NCI-H1092 (cell line): ENCODE measurements around the gene CNTLN.
"Not testable (repeated sequence)": the region's sequence is repeated elsewhere in the genome, so short reads cannot be mapped to it uniquely, and the experiment has no call there.

Experiments
- DNase-seq: peaks from one replicate; lab custom pipeline; 2025; lab: John Stamatoyannopoulos, UW

Gene CNTLN

DNA sequence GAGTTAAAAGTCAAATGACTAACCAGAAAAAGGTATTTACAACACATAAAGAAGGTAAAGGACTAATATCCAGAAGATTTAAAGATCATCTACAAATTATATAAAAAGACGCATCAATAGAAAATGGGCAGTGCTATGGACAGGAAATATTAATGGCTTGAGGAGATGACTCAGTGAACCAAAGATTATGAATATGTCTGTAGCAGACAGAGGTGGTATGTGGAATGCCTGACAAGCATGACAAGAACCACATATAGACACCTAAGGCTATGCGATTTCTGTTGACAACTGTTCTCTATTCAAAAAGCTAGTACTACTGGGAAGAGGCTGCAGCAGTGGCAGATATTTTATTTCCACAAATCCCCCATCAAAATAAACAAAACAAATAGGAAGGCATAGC is 267.0 kb downstream of the CNTLN start:
- DNase-seq: no peak

DNA sequence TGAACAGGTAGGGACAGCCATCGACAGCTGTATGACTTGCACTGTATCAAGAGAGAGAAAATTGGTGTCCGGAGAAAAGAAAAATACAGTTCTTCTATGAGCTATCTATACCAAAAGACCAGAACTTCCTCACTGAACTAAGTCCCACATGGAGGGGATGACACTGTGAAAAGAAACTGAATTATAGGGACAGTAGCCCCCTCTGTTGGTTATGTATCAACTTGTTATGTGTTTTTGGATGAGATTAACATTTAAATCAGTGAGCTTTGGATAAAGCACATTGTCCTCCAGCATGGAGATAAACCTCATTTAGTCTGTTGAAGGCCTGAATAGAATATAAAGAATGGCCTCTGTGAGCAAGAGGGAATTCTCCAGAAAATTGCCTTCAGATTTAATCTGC is 267.5 kb downstream of the CNTLN start:
- no peak for DNase-seq

DNA sequence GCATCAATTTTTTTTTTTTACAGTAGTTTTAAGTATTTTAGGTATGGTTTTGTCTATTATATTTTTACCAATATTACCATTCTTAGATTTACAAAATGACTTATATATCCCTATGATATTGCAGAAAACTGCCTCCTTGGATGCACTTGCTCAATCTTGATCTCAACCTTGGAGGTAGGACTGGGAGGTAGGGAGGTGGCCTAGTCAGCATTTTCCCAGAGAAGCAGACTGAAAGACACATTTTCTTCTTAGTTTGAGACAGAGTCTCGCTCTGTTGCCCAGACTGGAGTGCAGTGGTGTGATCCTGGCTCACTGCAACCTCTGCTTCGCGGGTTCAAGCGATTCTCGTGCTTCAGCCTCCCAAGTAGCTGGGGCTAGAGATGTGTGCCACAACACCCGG is 268.7 kb downstream of the CNTLN start:
- no peak for DNase-seq

DNA sequence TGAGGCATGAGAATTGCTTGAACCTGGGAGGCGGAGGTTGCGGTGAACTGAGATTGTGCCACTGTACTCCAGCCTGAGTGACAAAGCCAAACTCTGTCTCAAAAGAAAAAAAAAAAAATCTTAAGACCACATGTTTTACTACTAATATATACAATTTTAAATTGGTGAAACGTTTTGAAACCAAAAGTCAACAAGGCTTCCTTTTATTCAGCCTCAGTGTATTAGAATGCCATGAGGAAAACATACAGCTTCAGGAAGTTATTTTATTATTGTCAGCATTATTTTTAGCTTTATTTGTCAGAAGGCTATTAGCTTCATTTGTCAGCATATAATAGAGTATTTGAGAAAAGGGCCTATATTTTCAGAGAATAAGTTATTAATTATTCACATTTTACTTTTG is 280.1 kb downstream of the CNTLN start:
- no peak for DNase-seq

DNA sequence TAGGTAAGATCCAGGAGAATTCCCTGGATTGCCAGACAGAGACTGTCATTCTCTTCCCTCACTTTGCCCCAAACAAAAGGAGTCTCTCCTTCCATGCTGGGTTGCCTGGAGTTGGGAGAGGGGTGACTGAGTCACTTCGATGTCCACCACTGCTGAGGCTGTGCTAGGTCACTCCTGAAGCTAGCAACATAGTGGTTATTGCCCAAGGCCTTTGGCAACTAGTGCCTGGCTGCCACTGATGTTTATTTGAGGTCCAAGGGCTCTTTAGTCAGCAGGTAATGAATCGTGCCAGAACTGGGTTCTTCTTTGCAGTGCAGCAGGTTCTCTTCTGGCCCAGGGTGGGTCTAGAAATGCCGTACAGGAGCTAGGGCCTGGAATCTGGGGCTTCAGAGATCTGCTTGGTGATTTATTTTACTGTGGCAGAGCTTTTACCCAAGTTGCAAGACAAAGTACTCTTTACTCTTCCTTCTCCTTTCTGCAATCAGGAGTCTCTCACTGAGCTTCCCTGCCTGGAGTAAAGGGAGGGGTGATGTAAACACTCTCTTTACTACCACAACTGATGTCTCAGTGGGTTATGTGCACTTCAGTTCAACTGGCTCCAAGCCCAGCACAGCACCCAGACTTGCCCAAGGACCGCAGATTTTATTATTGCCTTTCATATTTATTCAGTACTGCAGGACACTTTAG is 288.3 kb downstream of the CNTLN start:
- peak; percentile 22 for DNase-seq

DNA sequence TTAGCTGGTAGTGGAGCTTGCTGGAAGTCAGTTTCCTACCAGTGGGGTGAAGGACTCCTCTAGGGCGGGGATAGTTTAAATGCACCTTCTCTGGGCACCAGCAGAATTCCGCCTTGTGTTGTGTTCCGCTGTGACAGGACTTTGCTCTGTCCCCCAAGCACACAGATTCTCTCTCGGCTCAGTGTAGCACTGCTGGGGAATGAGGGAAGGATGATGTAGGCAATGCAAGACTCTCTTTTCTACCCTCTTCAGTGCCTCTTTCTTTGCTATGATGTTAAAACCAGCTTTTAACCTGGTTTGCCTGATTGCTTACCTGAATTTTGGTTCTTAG is 288.8 kb downstream of the CNTLN start:
- DNase-seq: no peak

DNA sequence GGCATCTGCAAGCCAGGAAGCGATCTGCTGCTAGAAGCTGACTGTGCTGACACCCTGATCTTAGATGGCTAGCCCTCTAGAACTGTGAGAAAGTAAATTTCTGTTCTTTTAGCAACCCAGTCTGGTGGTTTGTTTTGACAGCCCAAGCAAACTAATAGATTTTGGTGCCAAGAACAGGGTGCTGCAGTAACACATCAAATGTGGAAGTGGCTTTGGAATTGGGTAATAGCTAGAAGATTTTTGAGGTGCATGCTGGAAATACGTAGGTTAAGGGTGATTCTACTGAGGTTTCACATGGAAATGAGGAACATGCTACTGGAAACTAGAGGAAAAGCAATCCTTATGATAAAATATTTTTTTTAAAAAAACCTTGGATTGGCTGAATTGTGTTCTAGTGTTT is 290.5 kb downstream of the CNTLN start:
- no peak for DNase-seq

DNA sequence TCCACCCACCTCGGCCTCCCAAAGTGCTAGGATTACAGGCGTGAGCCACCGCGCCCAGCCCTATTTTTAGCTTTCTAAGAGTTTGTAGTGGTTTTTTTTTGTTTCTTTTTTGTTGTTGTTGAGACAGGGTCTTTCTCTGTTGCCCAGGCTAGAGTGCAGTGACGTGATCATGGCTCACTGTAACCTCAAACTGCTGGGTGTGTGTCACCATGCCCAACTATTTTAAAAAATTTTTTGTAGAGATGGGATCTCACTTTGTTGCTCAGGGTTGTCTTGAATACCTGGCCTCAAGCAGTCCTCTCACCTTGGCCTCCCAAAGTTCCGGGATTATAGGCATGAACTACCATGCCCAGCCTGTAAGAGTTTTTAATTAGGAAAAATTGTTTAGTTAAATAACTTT is 298.7 kb downstream of the CNTLN start:
- DNase-seq: no peak

DNA sequence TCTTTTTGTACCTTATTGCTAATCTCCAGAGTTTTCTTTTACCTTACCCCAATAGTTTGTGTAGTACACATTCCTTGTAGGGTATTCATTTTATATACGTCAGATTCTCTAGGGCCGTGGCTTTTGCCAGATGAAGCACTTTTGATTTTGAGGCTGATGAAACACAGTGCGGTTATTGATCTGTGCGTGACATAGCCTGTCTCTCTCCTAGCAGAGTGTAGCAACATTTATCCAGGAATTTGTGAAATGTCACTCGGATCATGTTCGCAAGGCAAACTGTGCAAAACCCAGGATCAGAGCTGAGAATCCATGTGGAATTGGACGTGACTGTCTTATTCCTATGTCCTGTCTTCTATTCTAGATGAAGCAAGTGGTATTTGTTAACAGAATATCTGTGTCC is 302.0 kb downstream of the CNTLN start:
- DNase-seq: no peak

DNA sequence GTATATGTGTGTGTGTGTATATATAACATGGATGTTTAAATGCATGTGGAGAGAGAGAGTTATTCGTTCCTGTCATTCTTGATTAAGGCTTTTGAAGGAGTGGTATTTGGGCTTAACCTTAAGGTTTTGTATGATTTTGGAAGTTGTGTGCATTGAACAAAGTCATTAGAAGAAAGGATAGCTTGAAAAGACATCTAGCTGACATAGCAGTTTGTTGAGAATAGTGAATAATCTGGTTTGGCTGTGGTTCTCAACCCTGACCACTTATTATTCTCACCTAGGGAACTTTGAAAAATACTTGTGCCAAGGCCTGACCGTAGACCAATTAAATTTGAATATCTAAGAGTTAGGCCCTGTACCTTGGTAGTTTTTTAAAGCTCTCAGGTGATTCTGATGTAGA is 303.0 kb downstream of the CNTLN start:
- DNase-seq: no peak

DNA sequence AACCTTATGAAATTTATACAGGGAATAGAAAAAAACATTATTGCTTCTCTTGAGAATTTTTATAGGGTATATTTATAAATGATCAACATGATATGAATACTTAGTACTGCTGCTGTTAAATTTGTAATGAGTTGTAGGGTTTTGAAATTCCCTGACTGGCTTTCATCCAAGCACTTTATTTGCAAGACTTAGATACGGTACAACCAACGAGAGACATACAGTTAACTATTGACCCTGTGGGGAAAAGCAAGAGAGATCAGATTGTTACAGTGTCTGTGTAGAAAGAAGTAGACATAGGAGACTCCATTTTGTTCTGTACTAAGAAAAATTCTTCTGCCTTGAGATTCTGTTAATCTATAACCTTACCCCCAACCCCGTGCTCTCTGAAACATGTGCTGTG is 310.3 kb downstream of the CNTLN start:
- not testable (repeated sequence) for DNase-seq

DNA sequence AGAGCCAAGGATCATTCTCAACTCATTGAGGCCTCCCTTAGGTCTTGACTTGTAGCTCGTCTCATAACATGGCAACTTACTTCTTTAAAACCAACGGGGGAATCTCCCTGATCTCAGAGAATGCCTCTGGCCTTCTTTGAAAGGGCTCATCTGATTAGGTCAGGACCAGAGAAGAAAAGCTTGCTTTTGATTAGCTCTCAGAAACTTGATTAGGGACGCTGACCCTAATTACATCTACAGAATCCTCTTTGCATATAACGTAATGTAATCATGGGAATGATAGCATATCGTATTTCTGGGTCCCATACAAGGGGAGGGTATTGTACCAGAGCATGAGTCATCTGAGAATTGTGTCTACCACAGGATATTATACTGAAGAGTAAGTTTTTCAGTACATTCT is 318.9 kb downstream of the CNTLN start:
- no peak for DNase-seq

DNA sequence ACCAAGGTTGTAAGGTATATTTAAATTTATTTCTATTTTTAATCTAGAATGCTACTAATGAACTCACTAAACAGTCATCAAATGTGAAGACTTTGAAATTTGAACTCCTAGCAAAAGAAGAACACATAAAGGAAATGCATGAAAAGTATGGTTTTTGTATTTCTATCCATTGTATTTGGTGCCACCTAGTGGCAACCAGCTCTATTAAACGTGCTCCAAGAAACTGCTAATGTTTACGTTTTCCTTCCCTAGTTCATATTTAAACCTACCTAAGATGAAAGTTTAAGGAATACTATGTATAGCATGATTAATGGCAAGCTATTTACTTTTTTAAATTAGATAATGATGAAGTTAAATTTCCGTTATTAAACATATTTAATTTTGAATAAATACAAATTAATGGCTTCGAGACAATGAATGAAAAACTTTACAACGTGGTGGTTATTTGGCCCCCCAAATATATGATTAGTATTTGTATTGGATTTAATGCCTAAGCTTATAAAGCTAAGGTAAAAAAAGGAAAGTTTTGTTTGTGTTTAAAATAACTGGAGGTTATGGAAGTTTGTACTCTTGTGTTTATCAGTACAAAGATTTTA is 328.1 kb downstream of the CNTLN start:
- peak; percentile 49 for DNase-seq

DNA sequence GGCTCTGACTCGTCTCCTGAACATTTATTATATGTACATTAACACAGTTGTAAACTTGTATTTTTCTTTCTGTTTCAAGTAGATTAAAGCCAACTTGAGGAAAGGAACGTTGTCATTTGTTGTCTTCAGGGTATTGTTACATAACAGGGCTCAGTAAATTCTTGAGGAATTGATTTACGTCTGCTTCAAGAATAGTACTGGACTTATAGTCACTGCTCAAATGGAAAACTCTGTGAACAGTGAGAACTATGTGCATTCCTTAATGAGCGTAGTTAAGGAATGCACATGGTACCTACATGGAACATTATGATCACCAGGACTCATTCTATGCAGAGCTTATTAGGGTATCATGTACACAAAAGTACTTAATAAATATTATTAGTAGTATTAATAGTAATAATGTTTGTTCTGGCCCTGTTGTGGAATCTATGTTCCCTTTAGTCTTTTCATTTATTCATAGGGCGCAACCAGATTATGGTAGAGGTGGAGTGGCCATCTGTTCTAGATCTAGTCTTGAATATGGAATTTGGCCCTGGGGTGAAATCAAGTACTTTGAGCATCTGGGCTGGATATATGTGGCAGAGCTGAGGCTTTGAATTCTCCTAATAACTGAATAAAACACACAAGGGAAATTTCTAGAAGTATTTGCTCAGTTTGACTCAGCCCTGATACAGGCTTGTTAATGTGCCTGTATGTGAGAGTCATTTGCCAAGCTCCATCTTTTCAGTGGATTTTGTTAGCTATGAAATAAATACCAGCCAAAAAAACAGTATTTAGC is 335.4 kb downstream of the CNTLN start:
- no peak for DNase-seq

DNA sequence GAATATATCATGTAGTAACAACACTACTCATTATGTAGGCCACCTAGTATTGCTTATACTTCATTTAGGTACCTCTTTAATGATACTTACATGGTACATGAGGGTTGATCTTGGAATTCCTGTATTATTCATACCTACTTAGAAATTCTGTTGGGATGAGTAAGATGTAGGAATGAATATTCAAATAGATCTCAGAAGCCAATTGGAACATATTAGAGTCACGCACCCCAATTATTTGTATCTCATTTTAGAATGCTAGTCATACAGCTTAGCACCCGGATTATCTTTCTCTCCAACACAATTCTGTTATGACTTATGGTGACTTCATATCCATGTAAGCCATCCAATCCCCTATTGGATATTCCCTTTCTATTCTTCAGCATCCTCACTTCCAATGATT is 337.3 kb downstream of the CNTLN start:
- DNase-seq: no peak

DNA sequence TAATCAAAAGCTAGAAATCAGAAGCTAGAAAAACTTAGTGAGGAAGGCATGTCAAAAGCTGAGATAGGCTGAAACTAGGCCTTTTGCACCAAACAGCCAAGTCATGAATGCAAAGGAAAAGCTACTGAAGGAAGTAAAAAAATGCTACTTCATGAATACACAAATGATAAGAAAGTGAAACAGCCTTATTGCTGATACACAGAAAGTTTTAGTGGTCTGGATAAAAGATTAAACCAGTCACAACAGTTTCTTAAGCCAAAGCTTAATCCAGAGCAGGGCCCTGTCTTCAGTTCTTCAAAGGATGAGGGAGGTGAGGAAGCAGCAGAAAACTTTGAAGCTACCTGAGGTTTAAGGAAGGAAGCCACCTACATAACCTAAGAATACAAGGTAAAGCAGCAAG is 341.6 kb downstream of the CNTLN start:
- no peak for DNase-seq

DNA sequence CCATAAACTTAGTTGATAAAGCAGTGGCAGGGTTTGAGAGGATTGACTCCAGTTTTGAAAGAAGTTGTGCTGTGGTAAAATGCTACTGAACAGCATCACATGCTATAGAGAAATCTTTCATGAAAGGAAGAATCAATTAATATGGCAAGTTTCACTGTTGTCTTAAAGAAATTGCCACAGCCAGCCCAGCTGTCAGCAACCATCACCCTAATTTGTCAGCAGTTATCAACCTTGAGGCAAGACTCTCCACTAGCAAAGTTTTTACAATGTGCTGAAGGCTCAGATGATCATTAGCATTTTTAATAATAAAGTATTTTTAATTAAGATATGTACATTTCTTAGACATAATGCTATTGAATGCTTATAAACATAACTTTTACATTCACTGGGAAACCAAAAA is 343.0 kb downstream of the CNTLN start:
- DNase-seq: no peak

DNA sequence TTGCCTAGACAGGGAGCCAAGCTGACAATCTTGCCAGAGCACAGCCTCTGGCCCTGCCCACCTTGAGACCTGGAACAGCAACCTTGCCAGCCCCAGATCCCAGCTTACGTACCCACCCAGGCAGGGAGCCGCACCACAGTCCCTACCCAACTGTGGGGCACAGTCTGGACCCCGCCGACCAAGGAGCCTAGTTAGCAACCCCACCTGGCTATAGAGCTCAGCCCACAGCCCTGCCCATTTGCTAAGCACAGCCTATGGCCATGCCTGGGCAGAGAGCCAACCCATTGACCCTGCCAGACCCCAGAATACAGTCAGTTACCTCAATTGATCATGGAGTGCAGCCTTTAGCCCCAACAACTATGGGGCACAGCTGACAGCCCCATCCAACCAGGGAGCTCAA is 346.1 kb downstream of the CNTLN start:
- DNase-seq: no peak

DNA sequence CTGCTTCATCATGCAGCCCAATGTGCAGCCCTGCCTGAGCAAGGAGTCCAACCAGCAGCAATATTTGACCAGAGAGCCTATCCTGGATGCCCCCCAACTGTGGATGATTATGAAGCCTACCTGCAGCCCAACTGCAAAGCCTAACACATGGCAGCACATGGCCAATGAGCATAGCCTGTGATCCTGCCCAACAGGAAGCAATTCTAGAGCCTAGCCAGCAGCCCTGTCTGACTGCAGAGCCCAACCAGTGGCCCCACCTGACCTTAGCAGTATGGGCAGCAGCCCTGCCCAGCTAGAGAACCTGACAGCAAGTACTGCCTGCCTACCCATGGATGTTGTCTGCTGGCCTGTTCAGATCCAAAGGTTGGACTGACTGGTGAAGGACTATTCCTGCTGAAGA is 346.7 kb downstream of the CNTLN start:
- DNase-seq: no peak

DNA sequence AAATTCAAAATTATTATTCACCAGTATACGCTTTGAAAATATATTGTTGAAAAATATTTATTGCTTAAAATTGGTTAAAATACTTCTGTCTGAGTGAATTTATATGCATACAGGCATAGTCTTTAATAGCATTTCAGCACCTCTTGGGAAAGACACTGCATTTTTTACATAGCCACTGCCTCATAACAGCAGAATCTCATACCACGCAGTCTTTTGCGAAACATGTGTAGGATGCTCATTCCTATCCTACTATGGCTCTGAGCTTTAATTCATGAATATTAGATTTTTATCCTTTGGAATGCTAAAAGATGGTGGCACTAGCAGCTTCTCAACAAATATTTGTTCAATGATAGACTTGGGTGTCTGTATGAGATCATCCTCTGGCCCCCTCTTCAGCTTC is 350.1 kb downstream of the CNTLN start:
- DNase-seq: no peak

DNA sequence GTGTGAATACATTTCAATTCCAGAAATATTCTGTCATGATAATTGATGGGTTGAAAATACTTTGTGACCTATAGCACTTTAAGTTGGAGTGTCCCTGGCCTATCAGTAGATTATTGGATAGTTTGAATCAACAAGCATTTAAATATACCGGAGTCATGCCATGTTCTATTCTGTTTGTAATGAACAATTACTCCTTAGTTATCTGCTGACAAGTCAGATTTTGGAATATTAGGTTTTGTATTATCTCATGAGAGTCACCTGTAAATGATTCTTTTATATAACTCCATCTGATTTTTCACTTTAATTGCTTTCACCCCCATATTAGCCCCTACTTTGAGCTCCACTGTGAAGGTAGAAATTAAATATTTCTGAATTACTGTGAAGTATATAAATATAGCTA is 351.6 kb downstream of the CNTLN start:
- DNase-seq: no peak

DNA sequence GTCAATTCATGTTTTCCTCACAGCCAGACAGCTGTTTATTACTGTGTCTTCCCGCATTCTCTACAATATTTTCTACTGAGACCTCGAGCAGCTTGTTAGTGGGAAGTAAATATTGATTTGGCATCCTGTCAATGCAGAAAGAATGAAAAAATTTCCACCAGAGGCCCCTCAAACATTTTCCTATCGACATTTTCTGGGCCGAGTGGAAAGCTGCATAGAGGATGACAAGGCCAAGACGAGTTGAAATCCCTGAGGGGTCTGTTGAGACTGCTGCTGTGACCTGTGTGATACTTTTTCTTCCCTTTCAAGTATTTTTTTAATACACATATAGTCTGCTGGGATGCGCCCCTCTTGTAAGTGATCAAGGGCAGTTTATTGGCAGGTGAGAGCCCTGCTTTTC is 352.6 kb downstream of the CNTLN start:
- peak; percentile 70 for DNase-seq

DNA sequence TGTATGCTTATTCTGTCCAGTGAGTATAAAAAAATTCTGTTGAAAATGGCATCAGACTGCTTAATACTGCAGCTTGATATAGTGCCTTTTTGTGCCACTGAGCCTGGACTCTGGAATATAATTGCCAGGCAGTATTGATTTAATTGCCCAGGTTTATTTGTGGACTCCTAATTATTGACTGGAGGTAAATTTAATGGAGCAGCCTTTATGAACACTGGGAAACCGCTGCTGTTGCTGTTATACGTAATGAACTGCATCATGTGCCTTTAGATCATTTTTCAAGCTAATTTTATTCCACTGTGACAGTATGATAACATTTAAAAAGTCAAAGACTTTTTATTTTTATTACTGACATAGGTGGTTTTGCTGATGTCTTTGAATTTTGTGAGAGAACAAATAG is 353.8 kb downstream of the CNTLN start:
- peak; percentile 15 for DNase-seq

DNA sequence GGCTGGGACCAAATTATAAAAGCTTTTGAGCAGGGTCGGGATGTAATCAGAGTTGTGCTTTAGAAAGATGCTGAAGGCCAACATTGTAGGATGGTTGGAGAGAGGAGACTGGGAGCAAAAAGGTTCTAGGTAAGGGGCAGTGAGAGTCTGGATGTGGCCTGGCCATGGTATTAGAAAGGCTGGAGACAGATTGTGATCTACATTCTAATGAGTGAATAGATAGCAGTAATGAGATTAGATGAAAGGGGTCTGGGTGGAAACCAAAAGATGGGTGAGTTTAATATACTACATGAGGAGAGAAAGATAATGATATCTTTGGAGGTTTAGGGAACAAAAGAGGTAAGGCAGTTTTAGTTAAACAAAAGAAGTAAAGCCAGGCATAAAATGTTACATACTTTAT is 355.3 kb downstream of the CNTLN start:
- DNase-seq: no peak
